PC-9 (cell line): Measurements from ENCODE around the gene DDX27. TPM values are rescaled to one million over a fixed set of nuclear protein-coding genes. Genes with fewer than 3 reads are reported as not detected.

Experiments used
- BruUV-seq: library from RNA; stranded (reverse); fragments of 400-500 nt; replicated peaks from 2 replicates; lab custom pipeline; 2021; lab: Mats Ljungman, UMichigan
- CTCF ChIA-PET: fragments of 300-600 bp; sonication (Branson Sonifier 250); formaldehyde crosslinking; loops from one replicate; lab custom pipeline; 2022; ENCODE audit warnings: antibody characterized with exemption; lab: Charles Lee
- POLR2A ChIA-PET: fragments of 300-600 bp; sonication (Branson Sonifier 250); formaldehyde crosslinking; loops from one replicate; lab custom pipeline; 2022; ENCODE audit warnings: antibody characterized with exemption; ENCODE audit not compliant: unreplicated experiment; lab: Charles Lee
- DNase-seq, 2 experiments: peaks; one replicate each; pipeline versions ENCODE4 v3.0.0 to v3.0.0-alpha.2; 2015 to 2022; ENCODE audit warnings: mixed read lengths in 1 of 2
- H2AFZ ChIP-seq: fragments of 200-600 bp; sonication (generic); 2 replicates; pipeline ENCODE4 v1.8.1; 2017; ENCODE audit warnings: antibody characterized with exemption
- H3F3A ChIP-seq: fragments of 200-600 bp; sonication (generic); 2 replicates; pipeline ENCODE4 v1.8.1; 2017; ENCODE audit warnings: antibody characterized with exemption, mild to moderate bottlenecking, low read depth; ENCODE audit not compliant: insufficient read depth
- H3K27ac ChIP-seq: fragments of 200-600 bp; sonication (generic); 2 replicates; pipeline ENCODE4 v1.6.1; 2016; ENCODE audit warnings: mixed run types
- H3K27me3 ChIP-seq: fragments of 200-600 bp; sonication (generic); 2 replicates; pipeline ENCODE4 v1.6.1; 2016; ENCODE audit warnings: low read depth, mixed run types; ENCODE audit not compliant: insufficient read depth
- H3K36me3 ChIP-seq: fragments of 200-600 bp; sonication (generic); 2 replicates; pipeline ENCODE4 v1.6.1; 2016; ENCODE audit warnings: low read depth, mixed run types
- H3K4me1 ChIP-seq: fragments of 200-600 bp; sonication (generic); replicated peaks from 2 replicates; pipeline ENCODE4 v1.6.1; 2016; ENCODE audit warnings: mixed run types; ENCODE audit not compliant: insufficient read depth
- H3K4me2 ChIP-seq: fragments of 200-600 bp; sonication (generic); 2 replicates; pipeline ENCODE4 v1.6.1; 2017; ENCODE audit warnings: mixed run types
- H3K4me3 ChIP-seq: fragments of 200-600 bp; sonication (generic); 2 replicates; pipeline ENCODE4 v1.6.1; 2016; ENCODE audit warnings: mixed run types
- H3K79me2 ChIP-seq: fragments of 200-600 bp; sonication (generic); 2 replicates; pipeline ENCODE4 v1.6.1; 2017; ENCODE audit warnings: low read depth, mixed run types
- H3K9me2 ChIP-seq: fragments of 200-600 bp; sonication (generic); 2 replicates; pipeline ENCODE4 v1.8.1; 2017; ENCODE audit warnings: mild to moderate bottlenecking; ENCODE audit not compliant: insufficient read depth
- H3K9me3 ChIP-seq: fragments of 200-600 bp; sonication (generic); 2 replicates; pipeline ENCODE4 v1.8.1; 2016; ENCODE audit warnings: low read depth; ENCODE audit not compliant: insufficient read depth
- H4K20me1 ChIP-seq: fragments of 200-600 bp; sonication (generic); 2 replicates; pipeline ENCODE4 v1.8.1; 2017; ENCODE audit not compliant: insufficient read depth
- EZH2 ChIP-seq: fragments of 200-600 bp; sonication (generic); IDR thresholded peaks from 2 replicates; pipeline ENCODE4 v1.8.0; 2017; ENCODE audit warnings: antibody characterized with exemption, low read depth
- intact Hi-C: fragments of 100-400 bp; cut with micrococcal nuclease; formaldehyde crosslinking; loops from one replicate; pipeline ENCODE4 v1.10.0; 2022; ENCODE audit not compliant: unreplicated experiment
- total RNA-seq: library from RNA; stranded (reverse); gene quantifications from 2 replicates; pipeline ENCODE4 v1.2.3, GENCODE V29; 2021
- TF ChIP-seq, protein P1 (sequence below): fragments of 200-600 bp; sonication (generic); conservative IDR thresholded peaks from 2 replicates; pipeline ENCODE4 v1.6.1; 2017; ENCODE audit warnings: mixed run types, antibody characterized with exemption, mild to moderate bottlenecking, moderate library complexity

The DDX27 gene
- total RNA-seq, 1 experiment from 2014 or later, result 64.4 TPM

DNA sequence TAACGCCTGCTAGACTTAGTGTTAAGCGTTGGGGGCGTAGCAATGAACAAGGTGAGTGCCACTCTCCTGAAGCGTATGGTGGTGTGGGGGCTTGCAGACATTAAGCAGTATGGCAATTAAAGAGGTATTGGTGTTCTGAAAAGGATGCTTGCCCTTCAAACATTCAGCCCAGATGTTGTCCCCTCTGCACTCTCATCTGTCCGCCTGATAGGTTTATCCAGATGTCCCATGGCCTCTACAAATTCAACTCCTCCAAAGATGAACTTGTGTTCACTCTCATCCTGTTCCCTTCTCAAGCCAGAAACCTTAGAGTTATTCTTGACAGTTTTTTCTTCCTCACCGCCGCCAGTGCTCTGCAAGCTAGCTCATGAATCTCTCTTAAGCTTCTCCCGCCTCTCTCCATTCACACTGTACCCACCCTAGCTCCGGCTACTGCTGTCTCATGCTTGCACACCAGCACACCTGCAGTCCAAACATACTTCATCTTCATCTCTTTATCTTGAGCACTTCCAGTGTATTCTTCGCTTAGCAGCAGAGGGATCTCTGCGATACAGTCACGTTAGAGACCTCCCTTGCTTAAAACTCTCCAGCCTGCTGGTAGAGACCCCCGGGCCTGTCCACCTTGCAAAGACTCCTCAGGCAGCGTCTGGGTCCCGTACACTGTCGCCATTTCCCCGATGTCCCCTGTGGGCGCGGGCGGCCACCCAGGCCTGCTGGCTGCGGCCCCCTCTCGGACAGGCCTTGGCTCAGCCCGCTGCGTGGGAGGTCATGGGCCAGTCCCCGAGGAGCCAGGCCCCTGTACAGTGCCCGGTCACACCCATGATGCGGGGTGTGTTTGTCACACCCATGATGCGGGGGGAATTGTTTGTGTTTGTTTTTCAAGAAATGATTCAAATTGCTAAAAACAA, 962 bp downstream of the DDX27 start:
- Histone ChIP-seq H3K36me3 (peaks cover 26% of the 10 kb centered on the region), H3K9me3 (no peaks in the 10 kb centered on the region), H3K27me3 (no peaks in the 10 kb centered on the region), H3K4me3 (peak overlapping the region; percentile 71), H3K79me2 (peaks cover 27% of the 10 kb centered on the region), H4K20me1 (no peaks in the 10 kb centered on the region), H3K4me2 (peak overlapping the region; percentile 74), H3F3A (no peaks in the 10 kb centered on the region), H3K27ac (no peak overlapping the region; the same call in 1 of the 2 replicates), H3K4me1 (peaks cover 12% of the 10 kb centered on the region), H2AFZ (peak overlapping the region; percentile 93), H3K9me2 (no peaks in the 10 kb centered on the region)
- POLR2A ChIA-PET, result no interaction called here
- no peak for DNase-seq
- CTCF ChIA-PET, result no interaction called here
- intact Hi-C loops, result no loop called here
- TF ChIP-seq, protein P1, sequence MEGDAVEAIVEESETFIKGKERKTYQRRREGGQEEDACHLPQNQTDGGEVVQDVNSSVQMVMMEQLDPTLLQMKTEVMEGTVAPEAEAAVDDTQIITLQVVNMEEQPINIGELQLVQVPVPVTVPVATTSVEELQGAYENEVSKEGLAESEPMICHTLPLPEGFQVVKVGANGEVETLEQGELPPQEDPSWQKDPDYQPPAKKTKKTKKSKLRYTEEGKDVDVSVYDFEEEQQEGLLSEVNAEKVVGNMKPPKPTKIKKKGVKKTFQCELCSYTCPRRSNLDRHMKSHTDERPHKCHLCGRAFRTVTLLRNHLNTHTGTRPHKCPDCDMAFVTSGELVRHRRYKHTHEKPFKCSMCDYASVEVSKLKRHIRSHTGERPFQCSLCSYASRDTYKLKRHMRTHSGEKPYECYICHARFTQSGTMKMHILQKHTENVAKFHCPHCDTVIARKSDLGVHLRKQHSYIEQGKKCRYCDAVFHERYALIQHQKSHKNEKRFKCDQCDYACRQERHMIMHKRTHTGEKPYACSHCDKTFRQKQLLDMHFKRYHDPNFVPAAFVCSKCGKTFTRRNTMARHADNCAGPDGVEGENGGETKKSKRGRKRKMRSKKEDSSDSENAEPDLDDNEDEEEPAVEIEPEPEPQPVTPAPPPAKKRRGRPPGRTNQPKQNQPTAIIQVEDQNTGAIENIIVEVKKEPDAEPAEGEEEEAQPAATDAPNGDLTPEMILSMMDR, result no peak
- TF ChIP-seq EZH2, result no peak
- no TSS peak for BruUV-seq

- intact Hi-C loops, result no loop called here
- H3K4me1 ChIP-seq, result no peaks in the 10 kb centered on the region
- H3K9me2 ChIP-seq, result no peaks in the 10 kb centered on the region
- no TSS peak for BruUV-seq
- POLR2A ChIA-PET, result no interaction called here
- peaks cover 48% of the 10 kb centered on the region for H3K36me3 ChIP-seq
- no peak overlapping the region for H3K27ac ChIP-seq
- TF ChIP-seq EZH2, result no peak
- TF ChIP-seq, protein P1, result no peak
- no peak overlapping the region for H2AFZ ChIP-seq
- CTCF ChIA-PET, result no interaction called here
- no peaks in the 10 kb centered on the region for H3K27me3 ChIP-seq
- H3K9me3 ChIP-seq, result no peaks in the 10 kb centered on the region
- no peak overlapping the region for H3K4me3 ChIP-seq
- H4K20me1 ChIP-seq, result no peaks in the 10 kb centered on the region; the same call in 1 of the 2 replicates
- H3F3A ChIP-seq, result no peaks in the 10 kb centered on the region
- no peak for DNase-seq
- peaks cover 11% of the 10 kb centered on the region for H3K79me2 ChIP-seq
- H3K4me2 ChIP-seq, result no peak overlapping the region
Measured at GRCh38 chr20:49225896-49226295, 6.7 kb downstream of the DDX27 start.

DNA sequence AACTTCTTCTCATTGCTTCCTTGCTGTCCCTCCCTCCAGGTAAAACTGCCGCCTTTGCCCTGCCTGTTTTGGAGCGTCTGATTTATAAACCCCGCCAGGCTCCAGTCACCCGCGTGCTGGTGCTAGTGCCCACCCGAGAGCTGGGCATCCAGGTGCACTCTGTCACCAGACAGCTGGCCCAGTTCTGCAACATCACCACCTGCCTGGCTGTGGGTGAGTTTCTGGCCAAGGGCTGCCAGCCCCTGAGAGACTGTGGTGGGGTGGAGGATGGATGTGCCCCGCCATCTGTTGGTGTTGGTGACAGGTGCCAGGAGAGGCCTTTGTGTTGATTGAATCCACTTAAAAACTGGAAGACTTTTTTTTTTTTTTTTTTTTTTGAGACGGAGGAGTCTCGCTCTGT, 9.5 kb downstream of the DDX27 start:
- H3K9me2 ChIP-seq, result no peaks in the 10 kb centered on the region
- BruUV-seq, result no TSS peak
- POLR2A ChIA-PET, result no interaction called here
- intact Hi-C loops, result no loop called here
- H3K4me2 ChIP-seq, result no peak overlapping the region
- no peak overlapping the region for H3K27ac ChIP-seq
- no peaks in the 10 kb centered on the region; the same call in 1 of the 2 replicates for H4K20me1 ChIP-seq
- H3K9me3 ChIP-seq, result no peaks in the 10 kb centered on the region
- no peak for DNase-seq
- H3K4me1 ChIP-seq, result no peaks in the 10 kb centered on the region
- no peaks in the 10 kb centered on the region for H3F3A ChIP-seq
- H2AFZ ChIP-seq, result no peak overlapping the region
- CTCF ChIA-PET, result no interaction called here
- H3K79me2 ChIP-seq, result no peaks in the 10 kb centered on the region
- TF ChIP-seq EZH2, result no peak
- TF ChIP-seq, protein P1, result no peak
- H3K27me3 ChIP-seq, result no peaks in the 10 kb centered on the region
- no peak overlapping the region for H3K4me3 ChIP-seq
- H3K36me3 ChIP-seq, result peaks cover 27% of the 10 kb centered on the region
